GM23338 (cell line): Measurements from ENCODE around the gene ZBTB20. TPM values are rescaled to one million over a fixed set of nuclear protein-coding genes. Genes with fewer than 3 reads are reported as not detected.

Source experiments
- ATAC-seq: fragments of 200-7000 bp; cut with Tn5 transposase; 3 replicates; pipeline ENCODE4 v1.9.1; 2020
- DNase-seq: peaks from one replicate; pipeline ENCODE4 v3.0.0-alpha.2; 2015; ENCODE audit warnings: low spot score
- H2AFZ ChIP-seq: fragments of 200-600 bp; sonication (generic); 2 replicates; pipeline ENCODE4 v1.8.0; 2016; ENCODE audit warnings: antibody characterized with exemption, mild to moderate bottlenecking, moderate library complexity
- H3F3A ChIP-seq: fragments of 200-600 bp; sonication (generic); replicated peaks from 2 replicates; pipeline ENCODE4 v1.8.0; 2017; ENCODE audit warnings: antibody characterized with exemption, mixed run types, low read depth
- H3K27ac ChIP-seq: fragments of 200-600 bp; sonication (generic); 2 replicates; pipeline ENCODE4 v1.6.1; 2016; ENCODE audit warnings: low read depth
- H3K27me3 ChIP-seq: fragments of 200-600 bp; sonication (generic); 2 replicates; pipeline ENCODE4 v1.8.0; 2016; ENCODE audit warnings: mild to moderate bottlenecking, mixed run types, moderate library complexity; ENCODE audit not compliant: insufficient read depth
- H3K36me3 ChIP-seq: fragments of 200-600 bp; sonication (generic); 2 replicates; pipeline ENCODE4 v1.8.0; 2016; ENCODE audit warnings: mild to moderate bottlenecking; ENCODE audit not compliant: insufficient read depth
- H3K4me1 ChIP-seq: fragments of 200-600 bp; sonication (generic); 2 replicates; pipeline ENCODE4 v1.8.0; 2016; ENCODE audit warnings: mild to moderate bottlenecking, moderate library complexity; ENCODE audit not compliant: insufficient read depth
- H3K4me2 ChIP-seq: fragments of 200-600 bp; sonication (generic); 2 replicates; pipeline ENCODE4 v1.7.1; 2017; ENCODE audit warnings: mixed run types
- H3K4me3 ChIP-seq: fragments of 200-600 bp; sonication (generic); 2 replicates; pipeline ENCODE4 v1.6.1; 2016; ENCODE audit warnings: mixed run types
- H3K79me2 ChIP-seq: fragments of 200-600 bp; sonication (generic); replicated peaks from 2 replicates; pipeline ENCODE4 v1.8.0; 2017; ENCODE audit warnings: mild to moderate bottlenecking; ENCODE audit not compliant: insufficient read depth
- H3K9me2 ChIP-seq: fragments of 200-600 bp; sonication (generic); 2 replicates; pipeline ENCODE4 v1.8.0; 2017; ENCODE audit not compliant: insufficient read depth
- H4K20me1 ChIP-seq: fragments of 200-600 bp; sonication (generic); replicated peaks from 2 replicates; pipeline ENCODE4 v1.8.0; 2017; ENCODE audit warnings: mild to moderate bottlenecking; ENCODE audit not compliant: insufficient read depth
- H3K27ac Mint-ChIP-seq: 2 replicates; pipeline ENCODE4 v1.8.0; 2020; ENCODE audit warnings: inconsistent platforms, mild to moderate bottlenecking, moderate library complexity, mixed read lengths
- H3K27me3 Mint-ChIP-seq: 3 replicates; pipeline ENCODE4 v1.8.0; 2022; ENCODE audit warnings: low read depth, mild to moderate bottlenecking, moderate library complexity, mixed read lengths, inconsistent platforms; ENCODE audit not compliant: insufficient read depth, poor library complexity
- H3K36me3 Mint-ChIP-seq: 3 replicates; pipeline ENCODE4 v1.8.0; 2021; ENCODE audit warnings: low read depth, mild to moderate bottlenecking, inconsistent platforms, moderate library complexity, mixed read lengths
- H3K4me1 Mint-ChIP-seq: 3 replicates; pipeline ENCODE4 v1.8.0; 2020; ENCODE audit warnings: mild to moderate bottlenecking, inconsistent platforms, mixed read lengths
- H3K4me3 Mint-ChIP-seq: 3 replicates; pipeline ENCODE4 v1.8.0; 2021; ENCODE audit warnings: moderate library complexity, mild to moderate bottlenecking, inconsistent platforms, mixed read lengths
- H3K9me3 Mint-ChIP-seq: 3 replicates; pipeline ENCODE4 v1.8.0; 2020; ENCODE audit warnings: moderate library complexity, mild to moderate bottlenecking, inconsistent platforms, mixed read lengths
- CREB1 ChIP-seq: fragments of 250-450 bp; sonication (Bioruptor Pico); IDR thresholded peaks from 2 replicates; pipeline ENCODE4 v1.5.0; 2020; ENCODE audit warnings: low read depth, mild to moderate bottlenecking, moderate library complexity
- CTCF ChIP-seq, 2 experiments: fragments of 200-600 bp in 1 of 2; sonication (generic) in 1 of 2; conservative IDR thresholded peaks; 2 replicates each; pipeline versions ENCODE4 v1.5.1 to v1.6.1; 2016 to 2017; ENCODE audit warnings: antibody characterized with exemption in 2 of 2, low read depth in 2 of 2, mild to moderate bottlenecking in 2 of 2, moderate library complexity in 1 of 2
- ETS1 ChIP-seq: IDR thresholded peaks from 2 replicates; pipeline ENCODE4 v1.6.1; 2016; ENCODE audit warnings: antibody characterized with exemption
- EZH2 ChIP-seq: fragments of 200-600 bp; sonication (generic); IDR thresholded peaks from one replicate; pipeline ENCODE4 v1.8.0; 2017; ENCODE audit warnings: antibody characterized with exemption, mild to moderate bottlenecking, low read depth; ENCODE audit not compliant: unreplicated experiment
- JUNB ChIP-seq: IDR thresholded peaks from one replicate; pipeline ENCODE4 v1.6.1; 2016; ENCODE audit warnings: antibody characterized with exemption; ENCODE audit not compliant: unreplicated experiment
- NANOG ChIP-seq: IDR thresholded peaks from 2 replicates; pipeline ENCODE4 v1.6.1; 2016; ENCODE audit warnings: antibody characterized with exemption, borderline replicate concordance
- POLR2AphosphoS5 ChIP-seq: IDR thresholded peaks from 2 replicates; pipeline ENCODE4 v1.6.1; 2016; ENCODE audit warnings: antibody characterized with exemption, low read depth
- REST ChIP-seq: IDR thresholded peaks from one replicate; pipeline ENCODE4 v1.6.1; 2018; ENCODE audit warnings: antibody characterized with exemption; ENCODE audit not compliant: unreplicated experiment
- STAT1 ChIP-seq: IDR thresholded peaks from one replicate; pipeline ENCODE4 v1.6.1; 2016; ENCODE audit warnings: antibody characterized with exemption; ENCODE audit not compliant: unreplicated experiment
- ZNF114 ChIP-seq: fragments of 250-450 bp; sonication (Bioruptor Pico); IDR thresholded peaks from 2 replicates; pipeline ENCODE4 v1.5.0; 2020; ENCODE audit warnings: mild to moderate bottlenecking, moderate library complexity
- ZNF462 ChIP-seq: fragments of 250-450 bp; sonication (Bioruptor Pico); IDR thresholded peaks from 2 replicates; pipeline ENCODE4 v1.5.0; 2020; ENCODE audit warnings: mild to moderate bottlenecking, moderate library complexity
- polyA plus RNA-seq: library from polyadenylated mRNA; unstranded; fragments of >200 nt; fragmentation: Nextera tagmentation; extraction: Ambion mirVana; gene quantifications from 2 replicates; pipeline ENCODE4 v1.2.1, GENCODE V29; 2016
- total RNA-seq: library from RNA; depleted of rRNA; stranded (reverse); fragments of >200 nt; shearing (Covaris generic); gene quantifications from 2 replicates; pipeline ENCODE4 v1.2.3, GENCODE V29; 2014

The ZBTB20 gene
- total and polyA plus RNA-seq, 2 experiments from 2014 or later, result 2.0 to 3.3 TPM

- DNase-seq (no peak), ATAC-seq (no peak)
- no peak within 1 kb of the TSS for H3K4me3 ChIP-seq
- no peak within 1 kb of the TSS for H3K4me3 Mint-ChIP-seq
- 0 out of 2 replicates have a peak, but pooled peaks cover 5% of the 10 kb centered on the region for H3K9me2 ChIP-seq
- H3K4me2 ChIP-seq, result no peak within 1 kb of the TSS
- H3K27me3 ChIP-seq, result no peaks in the 10 kb centered on the region
- no peaks in the 10 kb centered on the region for H3K9me3 Mint-ChIP-seq
- peak within 1 kb of the TSS; percentile 72; the same call in 1 of the 2 replicates for H2AFZ ChIP-seq
- no peak for TF ChIP-seq CTCF (conservative IDR thresholded peaks at IDR 0.05; ENCODE audit: low read depth in 2 of 2)
- no peak for TF ChIP-seq ZNF114 (CRISPR knock-in tag)
- no peak for TF ChIP-seq CREB1 (CRISPR knock-in tag)
- TF ChIP-seq POLR2AphosphoS5, result no peak
- TF ChIP-seq ZNF462 (CRISPR knock-in tag), result no peak
- TF ChIP-seq JUNB, result no peak
- TF ChIP-seq STAT1, result no peak
- TF ChIP-seq NANOG, result no peak
- no peak for TF ChIP-seq EZH2
- TF ChIP-seq REST, result no peak
- TF ChIP-seq ETS1, result no peak
- peaks cover 8% of the 10 kb centered on the region for H3K27me3 Mint-ChIP-seq
- no peaks in the 10 kb centered on the region for H3F3A ChIP-seq
- H3K4me1 Mint-ChIP-seq, result peaks cover 5% of the 10 kb centered on the region
- no peak within 1 kb of the TSS for H3K27ac Mint-ChIP-seq
- no peaks in the 10 kb centered on the region for H3K4me1 ChIP-seq
- H3K79me2 ChIP-seq, result no peaks in the 10 kb centered on the region
- no peak within 1 kb of the TSS for H3K27ac ChIP-seq
- no peaks in the 10 kb centered on the region for H3K36me3 ChIP-seq
- no peaks in the 10 kb centered on the region; the same call in 2 of the 3 replicates for H3K36me3 Mint-ChIP-seq
- H4K20me1 ChIP-seq, result no peaks in the 10 kb centered on the region
These were observed 853.1 kb downstream of the ZBTB20 start, which contains the start of gene TIGIT for GRCh38 chr3:114293838-114294535. Gene TIGIT (plus strand): TSS chr3:114294028. CDS start chr3:114294062, 34 bp downstream.
